HG03139 (cell line): ENCODE data around the gene LSP1.

Experiments
- ATAC-seq: cut with Tn5 transposase; IDR thresholded peaks from one replicate; pipeline ENCODE4 v1.9.1; 2021; ENCODE audit not compliant: unreplicated experiment

LSP1 gene

GRCh38 chr11:1888347-1888753, 35.5 kb downstream of the LSP1 start:
- no peak for ATAC-seq

- no peak for ATAC-seq
These were observed 35.9 kb downstream of the LSP1 start for GRCh38 chr11:1888811-1889210.

GRCh38 chr11:1889224-1889930, 36.5 kb downstream of the LSP1 start:
- ATAC-seq = no peak

DNA sequence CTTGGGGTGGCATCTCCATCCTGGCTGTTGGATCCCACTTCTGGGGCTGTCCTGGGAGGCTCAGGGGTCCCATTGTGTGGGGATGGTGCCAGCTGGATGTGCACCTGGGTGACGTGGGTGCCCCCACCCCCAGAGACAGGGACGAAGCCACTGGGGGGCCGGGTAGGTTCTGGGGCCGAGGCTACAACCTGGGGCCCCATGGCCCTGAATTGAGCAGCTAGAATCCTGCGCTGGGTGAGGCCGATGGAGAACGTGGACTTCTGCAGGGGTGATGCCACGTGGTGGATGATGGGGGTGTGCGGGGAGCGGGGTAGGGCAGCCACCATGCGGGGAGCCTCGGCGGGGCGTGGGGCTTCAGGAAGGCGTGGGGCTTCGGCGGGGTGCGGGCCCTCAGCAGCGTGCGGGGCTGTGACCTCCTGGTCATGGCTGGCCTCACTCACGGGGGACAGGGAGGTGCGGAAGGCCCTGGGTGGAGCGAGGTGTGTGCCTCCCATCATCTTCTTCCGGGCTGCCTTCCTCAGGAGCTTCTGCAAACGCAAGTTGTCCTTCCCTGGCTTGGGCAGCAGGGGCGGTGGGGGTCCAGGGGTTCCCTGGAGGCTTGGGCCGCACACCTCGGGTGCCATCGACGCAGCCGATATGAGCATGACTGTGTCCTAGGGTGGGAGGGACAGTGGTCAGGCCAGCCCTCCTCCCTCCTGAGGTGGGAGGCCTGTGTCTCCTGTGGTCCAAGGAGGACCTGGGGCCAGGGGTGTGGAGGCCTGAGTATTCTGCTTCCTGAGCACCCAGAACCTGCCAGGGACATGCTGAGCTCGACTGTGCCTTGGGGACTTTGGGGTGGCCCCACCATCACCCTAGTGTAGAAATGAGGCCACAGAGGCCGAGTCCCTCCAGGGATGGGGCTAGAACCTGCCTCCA, 37.3 kb downstream of the LSP1 start:
- ATAC-seq = no peak

- no peak for ATAC-seq
These were observed 38.3 kb downstream of the LSP1 start for GRCh38 chr11:1890856-1891830.

DNA sequence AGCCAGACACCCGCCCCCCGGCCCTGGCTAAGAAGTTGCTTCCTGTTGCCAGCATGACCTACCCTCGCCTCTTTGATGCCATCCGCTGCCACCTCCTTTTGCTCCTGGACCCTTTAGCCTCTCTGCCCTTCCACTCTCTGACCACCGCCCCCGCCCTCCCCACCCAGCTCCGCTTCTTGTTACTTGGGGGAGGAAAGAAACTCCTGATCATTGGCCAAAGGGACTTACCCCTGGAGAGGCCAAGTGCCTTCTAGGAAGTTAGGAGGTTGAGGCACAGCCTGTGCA, 38.9 kb downstream of the LSP1 start, which contains the start of gene PRR33:
TSS of gene PRR33 (minus strand) at position 65 of the 285 bp plus-strand sequence. CDS start 1,311 bp downstream, outside the sequence.
- no peak for ATAC-seq

DNA sequence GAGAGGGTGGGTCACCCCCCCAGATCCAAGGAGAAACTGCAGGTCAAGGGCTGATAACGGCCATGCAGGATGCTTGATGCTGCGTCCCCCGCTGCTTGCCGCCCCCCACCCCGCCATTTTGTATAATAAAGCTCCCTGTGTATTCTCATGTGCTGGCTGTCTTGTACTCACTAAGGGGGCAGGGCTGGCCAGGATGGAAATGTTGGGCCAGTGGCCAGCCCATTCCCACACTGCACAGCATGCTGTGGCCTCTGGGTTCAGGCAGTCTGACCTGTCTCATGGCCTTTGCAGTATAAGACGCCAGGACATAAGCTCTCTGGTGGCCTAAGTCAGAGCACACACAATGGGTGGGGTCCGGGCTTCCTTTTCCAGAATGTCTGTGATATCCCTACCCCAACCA, 39.2 kb downstream of the LSP1 start:
- ATAC-seq = no peak

- ATAC-seq = no peak
These were observed 39.7 kb downstream of the LSP1 start for GRCh38 chr11:1892558-1892957.

- ATAC-seq = no peak
These were observed 40.9 kb downstream of the LSP1 start for GRCh38 chr11:1893581-1894359.

GRCh38 chr11:1894759-1895158, 41.9 kb downstream of the LSP1 start:
- ATAC-seq = no peak

DNA sequence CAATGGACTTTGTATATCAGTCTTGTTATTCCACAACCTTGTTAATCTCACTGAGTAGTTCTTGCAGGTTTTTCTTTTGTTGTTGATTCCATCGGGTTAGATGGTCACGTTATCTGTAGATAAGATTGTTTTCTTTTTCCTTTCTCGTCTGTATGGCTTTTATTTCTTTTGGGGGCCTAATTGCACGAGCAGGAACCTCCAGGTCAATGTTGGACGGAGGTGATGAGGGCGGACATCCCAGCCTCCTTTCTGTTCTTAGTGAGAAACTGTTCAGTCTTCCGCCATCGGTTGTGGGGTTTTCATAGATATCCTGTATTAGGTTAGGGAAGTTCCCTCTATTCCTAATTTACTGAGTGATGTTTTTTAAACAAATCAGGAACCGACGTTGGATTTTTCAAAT, 43.6 kb downstream of the LSP1 start:
- ATAC-seq = no peak

DNA sequence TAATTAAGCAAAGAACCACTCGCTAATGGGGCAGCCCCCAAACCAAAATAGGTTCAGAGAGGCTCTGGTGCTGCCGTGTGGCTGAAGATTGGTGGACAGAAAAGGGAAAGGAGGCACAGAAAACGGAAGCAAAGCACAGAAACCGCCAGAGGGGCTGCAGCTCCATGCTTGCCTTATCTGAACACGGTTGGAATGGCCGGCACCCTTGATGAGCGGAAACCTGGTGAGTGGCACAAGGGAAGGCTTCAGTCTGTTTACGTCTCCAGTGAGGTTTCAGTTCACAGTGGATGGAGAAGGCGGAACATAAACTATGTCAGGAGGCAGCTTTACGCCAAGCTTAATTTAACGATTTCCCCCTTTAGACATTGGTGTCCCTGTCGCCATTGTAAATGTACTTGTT, 44.0 kb downstream of the LSP1 start:
- no peak for ATAC-seq

DNA sequence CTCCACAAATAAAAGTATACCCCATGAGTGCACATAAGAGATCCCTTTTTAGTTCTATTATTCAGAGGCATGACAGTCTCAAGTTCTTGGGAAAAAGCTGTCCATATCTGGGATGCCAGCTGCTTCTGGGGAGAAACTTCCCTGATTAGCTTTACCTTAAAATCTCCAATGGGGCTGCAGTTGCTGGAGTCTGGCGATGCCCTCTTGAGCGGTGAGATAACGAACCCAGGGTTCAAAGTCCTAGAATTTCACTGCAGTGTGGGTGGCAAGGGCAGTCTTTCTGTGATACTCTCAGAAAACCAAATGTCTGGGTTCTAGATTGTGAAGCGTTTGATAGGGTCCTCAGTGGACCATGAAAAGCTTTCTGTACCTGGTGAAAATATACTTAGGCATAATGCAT, 46.2 kb downstream of the LSP1 start:
- no peak for ATAC-seq

DNA sequence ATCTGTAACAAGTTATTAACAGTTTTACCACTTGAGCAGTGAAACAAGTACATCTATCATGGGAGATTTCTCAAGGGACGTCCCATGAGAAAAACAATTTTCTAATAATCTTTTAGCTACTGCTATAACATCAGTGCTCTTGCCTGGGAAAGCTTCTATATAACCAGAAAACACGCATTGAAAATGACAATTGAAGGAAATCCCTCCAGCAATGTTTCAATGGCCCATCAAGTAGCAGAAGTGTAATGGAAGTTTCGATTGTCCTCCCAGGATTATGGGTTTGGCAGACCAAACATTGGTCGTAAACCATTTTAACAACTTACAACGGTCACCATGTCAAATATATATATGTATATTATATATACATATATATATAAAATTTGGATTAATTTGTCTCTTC, 46.8 kb downstream of the LSP1 start:
- ATAC-seq = no peak

DNA sequence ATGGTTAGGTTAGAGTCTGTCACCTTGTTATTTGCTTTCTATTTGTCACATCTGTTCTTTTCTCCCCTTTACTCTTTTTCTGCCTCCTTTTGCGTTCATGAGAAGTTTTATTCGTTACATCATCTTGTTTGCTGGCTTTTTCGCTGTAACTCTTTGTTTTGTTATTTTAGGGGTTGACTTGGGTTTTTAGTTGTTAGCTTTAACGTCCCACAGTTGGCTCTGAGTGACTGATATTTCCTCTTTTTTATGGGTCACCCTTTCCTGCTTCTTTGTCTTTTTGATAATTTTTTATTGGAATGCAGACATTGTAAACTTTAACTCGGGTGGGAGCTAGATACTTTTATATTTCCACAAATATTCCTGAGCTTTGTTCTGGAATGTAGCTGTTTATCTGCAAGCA, 53.3 kb downstream of the LSP1 start:
- ATAC-seq = no peak

GRCh38 chr11:1906611-1907423, 53.9 kb downstream of the LSP1 start:
- ATAC-seq = no peak

GRCh38 chr11:1908618-1909017, 55.7 kb downstream of the LSP1 start:
- ATAC-seq = no peak

- ATAC-seq = no peak
These were observed 56.6 kb downstream of the LSP1 start for GRCh38 chr11:1909524-1909923.

DNA sequence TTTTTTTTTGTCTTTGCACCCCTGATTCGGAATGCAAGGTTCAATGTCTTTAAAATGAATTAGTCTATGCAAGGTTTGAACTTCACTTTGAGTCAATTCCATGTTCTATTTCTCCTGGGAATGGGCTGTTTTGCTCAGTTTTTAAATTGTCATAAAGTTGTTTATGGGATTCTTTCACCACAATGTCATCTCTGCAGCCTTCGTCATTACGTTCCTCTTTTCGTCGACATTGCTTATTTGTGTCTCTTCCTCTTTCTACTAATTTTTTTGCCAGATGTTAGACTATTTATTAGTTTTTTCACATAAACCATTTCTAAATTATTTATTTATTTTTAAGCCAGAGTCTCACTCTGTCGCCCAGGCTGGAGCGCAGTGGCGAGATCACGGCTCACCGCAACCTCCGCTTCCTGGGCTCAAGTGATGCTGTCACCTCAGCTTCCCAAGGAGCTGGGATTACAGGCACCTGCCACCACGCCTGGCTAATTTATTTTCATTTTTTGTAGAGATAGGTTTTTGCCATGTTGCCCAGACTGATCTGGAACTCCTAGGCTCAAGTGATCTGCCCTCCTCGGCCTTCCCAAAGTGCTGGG, 59.5 kb downstream of the LSP1 start:
- ATAC-seq = no peak
